RKO (cell line): ENCODE data around the gene DHRS12.

Experiments used
- DNase-seq: peaks from one replicate; pipeline ENCODE4 v3.0.0-alpha.2; 2016; ENCODE audit warnings: low spot score

The DHRS12 gene

GRCh38 chr13:51724721-51725120 lies 79.2 kb downstream of the DHRS12 start:
- no peak for DNase-seq

GRCh38 chr13:51723529-51723928 lies 80.4 kb downstream of the DHRS12 start:
- DNase-seq = no peak

DNA sequence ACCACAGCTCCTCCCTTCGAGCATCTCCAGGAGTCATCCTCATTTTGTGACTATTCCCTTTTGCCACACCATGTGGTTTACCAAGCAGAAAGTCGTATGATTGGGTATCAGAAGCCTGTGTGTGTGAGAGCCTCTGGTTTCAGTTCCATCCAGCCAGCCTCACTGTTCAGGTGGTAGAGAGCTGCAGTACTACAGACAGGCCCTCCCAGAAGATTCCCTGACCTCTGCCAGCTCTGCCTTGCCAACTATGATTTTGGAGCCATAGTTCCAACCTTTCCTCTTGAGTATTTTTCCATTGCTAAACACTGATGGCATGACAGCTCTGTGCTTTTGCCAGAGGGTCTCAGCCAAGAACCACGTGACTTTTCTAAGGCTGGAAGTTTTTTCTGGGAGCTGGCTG lies 82.5 kb downstream of the DHRS12 start:
- no peak for DNase-seq

DNA sequence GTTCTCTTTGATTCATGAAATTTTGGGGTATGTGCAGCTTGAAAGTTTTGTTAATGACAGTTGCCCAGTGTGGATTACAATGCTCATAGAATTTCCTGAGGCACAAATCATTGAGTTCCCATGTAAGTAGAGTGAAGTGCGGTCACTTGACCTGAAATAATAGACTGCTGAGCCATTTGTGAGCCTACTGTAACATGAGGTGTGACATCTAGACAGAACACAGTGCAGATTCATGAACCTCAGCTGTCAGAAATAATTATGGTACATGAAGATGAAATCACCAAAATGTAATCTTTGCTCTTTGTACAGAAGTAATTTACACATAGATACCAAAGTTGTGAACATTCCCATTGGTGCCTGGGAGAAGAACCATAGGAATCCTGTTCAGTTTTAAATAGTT lies 84.6 kb downstream of the DHRS12 start:
- no peak for DNase-seq
